ENCODE data around the gene VGF.

VGF gene

GRCh38 chr7:101166648-101166908 is 1.2 kb upstream of the VGF start:
- Histone ChIP-seq H3K36me3 (ENCODE audit: control insufficient read depth in 2 of 2, insufficient read depth in 1 of 2, low read length in 2 of 2) (no peaks in the 10 kb centered on the region), H3K9me3 (ENCODE audit: control insufficient read depth, insufficient read depth, low read depth, low read length) (no peaks in the 10 kb centered on the region), H3K4me3 (ENCODE audit: low read depth, low read length) (no peak overlapping the region), H3K4me1 (ENCODE audit: control insufficient read depth, insufficient read depth, low read length) (peaks cover 18% of the 10 kb centered on the region), H3K27ac (ENCODE audit: extremely low read depth, low read depth, low read length) (no peak overlapping the region)
- ChIA-PET POLR2A (no interaction called here), CTCF (interaction anchor here (1.3 to 2.4 kb wide), 2 partner anchors 8 to 22 kb away, joined by 4 to 14 read pairs; no protein-coding TSS in a partner anchor)
- TF ChIP-seq REST (tag by site-specific recombination; IDR thresholded peaks at IDR 0.05) = no peak
- no peak for TF ChIP-seq ZBTB49 (tag by site-specific recombination; IDR thresholded peaks at IDR 0.05; ENCODE audit: low read depth)
- TF ChIP-seq ZNF174 (tag by site-specific recombination; IDR thresholded peaks at IDR 0.05) = no peak
- no peak for TF ChIP-seq ZNF513 (tag by site-specific recombination; IDR thresholded peaks at IDR 0.05)
- no peak for TF ChIP-seq ZNF140 (tag by site-specific recombination; IDR thresholded peaks at IDR 0.05)
- no peak for TF ChIP-seq PRDM6 (tag by site-specific recombination; IDR thresholded peaks at IDR 0.05)
- no peak for TF ChIP-seq ZNF248 (tag by site-specific recombination; IDR thresholded peaks at IDR 0.05)
- no peak for TF ChIP-seq ZNF350 (tag by site-specific recombination; IDR thresholded peaks at IDR 0.05)
- TF ChIP-seq ZSCAN4 (tag by site-specific recombination; IDR thresholded peaks at IDR 0.05) = no peak

- POLR2A ChIA-PET = interaction anchor here (1.0 to 1.2 kb wide), 4 partner anchors 40 to 460 kb away, joined by 3 to 6 read pairs (median 3); partner anchors contain the start of genes POP7, SERPINE1 and ZNHIT1
- H3K4me1 ChIP-seq (ENCODE audit: control insufficient read depth, insufficient read depth, low read length) = peaks cover 18% of the 10 kb centered on the region
- H3K4me3 ChIP-seq (ENCODE audit: low read depth, low read length) = peak overlapping the region; percentile 15
- no peak overlapping the region for H3K27ac ChIP-seq (ENCODE audit: extremely low read depth, low read depth, low read length)
- no peaks in the 10 kb centered on the region for H3K9me3 ChIP-seq (ENCODE audit: control insufficient read depth, insufficient read depth, low read depth, low read length)
- no peaks in the 10 kb centered on the region for H3K36me3 ChIP-seq (ENCODE audit: control insufficient read depth in 2 of 2, insufficient read depth in 1 of 2, low read length in 2 of 2)
- CTCF ChIA-PET = interaction anchor here (0.6 to 2.4 kb wide), 6 partner anchors 8 to 26 kb away, joined by 3 to 14 read pairs (median 5); no protein-coding TSS in a partner anchor
- TF ChIP-seq ZNF280D (tag by site-specific recombination; IDR thresholded peaks at IDR 0.05) = no peak
- TF ChIP-seq ZNF639 (tag by site-specific recombination; IDR thresholded peaks at IDR 0.05) = no peak
- no peak for TF ChIP-seq ZBTB7A (tag by site-specific recombination; IDR thresholded peaks at IDR 0.05; ENCODE audit: low read depth)
- no peak for TF ChIP-seq ZNF791 (tag by site-specific recombination; IDR thresholded peaks at IDR 0.05)
- no peak for TF ChIP-seq HOXD13 (CRISPR knock-in tag; IDR thresholded peaks at IDR 0.05; ENCODE audit: borderline replicate concordance)
- TF ChIP-seq ZBTB26 (tag by site-specific recombination; optimal IDR thresholded peaks at IDR 0.05) = no peak
- TF ChIP-seq BCL11B (tag by site-specific recombination; IDR thresholded peaks at IDR 0.05; ENCODE audit: low read depth) = no peak
Measured at GRCh38 chr7:101165958-101166647, 734 bp upstream of the VGF start.

All from HEK293 (cell line).